B cell (primary cell): ENCODE measurements around the gene XYLB. TPM values are rescaled to one million over a fixed set of nuclear protein-coding genes. Genes with fewer than 3 reads are reported as not detected.

Experiments
- ATAC-seq: fragments of 200-7000 bp; cut with Tn5 transposase; one replicate; pipeline ENCODE4 v1.10.0; 2021; ENCODE audit warnings: low read depth, mild to moderate bottlenecking, moderate number of reproducible peaks, moderate library complexity
- CTCF ChIA-PET: fragments of 350-600 bp; sonication (Branson Sonifier 250); formaldehyde crosslinking; loops from one replicate; lab custom pipeline; 2021; ENCODE audit warnings: antibody characterized with exemption, inconsistent platforms; lab: Charles Lee
- POLR2A ChIA-PET: fragments of 350-600 bp; sonication (Branson Sonifier 250); formaldehyde crosslinking; loops from one replicate; lab custom pipeline; 2021; ENCODE audit warnings: antibody characterized with exemption; lab: Charles Lee
- DNase-seq: peaks from one replicate; pipeline ENCODE4 v3.0.0; 2013
- H2AFZ ChIP-seq: 2 replicates; pipeline ENCODE4 v1.6.1; 2012; ENCODE audit warnings: mild to moderate bottlenecking, low read depth, low read length; ENCODE audit not compliant: insufficient read depth, poor library complexity, severe bottlenecking
- H3K27ac ChIP-seq, 2 donors: 1 replicate in 1 of 2; 2 replicates in 1 of 2; pipeline ENCODE4 v1.5.1; 2012 to 2013; ENCODE audit warnings: low read length in 2 of 2, mild to moderate bottlenecking in 2 of 2, moderate library complexity in 1 of 2
- H3K27me3 ChIP-seq, 4 experiments: fragments of 200-600 bp in 1 of 4; sonication (generic) in 1 of 4; replicated peaks in 1 of 4; 1 replicate in 2 of 4; 2 replicates in 2 of 4; pipeline versions ENCODE4 v1.6.1 to v1.7.0; 2013 to 2016; ENCODE audit warnings: low read length in 3 of 4, mild to moderate bottlenecking in 2 of 4, mixed read lengths in 1 of 4, moderate library complexity in 1 of 4; ENCODE audit not compliant: insufficient read depth in 4 of 4, control insufficient read depth in 3 of 4; ENCODE audit errors: control extremely low read depth in 1 of 4
- H3K36me3 ChIP-seq, 2 experiments: replicated peaks in 1 of 2; 1 replicate in 1 of 2; 2 replicates in 1 of 2; pipeline versions ENCODE4 v1.6.1 to v1.7.1; 2013; ENCODE audit warnings: low read length in 1 of 2; ENCODE audit not compliant: insufficient read depth in 2 of 2, control insufficient read depth in 1 of 2; ENCODE audit errors: control extremely low read depth in 1 of 2, extremely low read depth in 1 of 2
- H3K4me1 ChIP-seq, 2 donors: fragments of 200-600 bp in 1 of 2; sonication (generic) in 1 of 2; 1 replicate in 1 of 2; 2 replicates in 1 of 2; pipeline versions ENCODE4 v1.5.1 to v1.6.1; 2013 to 2017; ENCODE audit warnings: low read length in 2 of 2; ENCODE audit not compliant: control insufficient read depth in 2 of 2, insufficient read depth in 2 of 2
- H3K4me2 ChIP-seq: replicated peaks from 2 replicates; pipeline ENCODE3; 2012; ENCODE audit warnings: mild to moderate bottlenecking, low read depth, low read length; ENCODE audit not compliant: poor library complexity, severe bottlenecking
- H3K4me3 ChIP-seq, 5 experiments: fragments of 200-600 bp in 1 of 5; sonication (generic) in 1 of 5; 1 replicate in 3 of 5; 2 replicates in 2 of 5; pipeline versions ENCODE4 v1.5.1 to v1.7.0; 2011 to 2016; ENCODE audit warnings: low read length in 4 of 5, mild to moderate bottlenecking in 4 of 5, low read depth in 2 of 5, control low read depth in 1 of 5, moderate library complexity in 1 of 5; ENCODE audit not compliant: insufficient read depth in 1 of 5; ENCODE audit errors: control extremely low read depth in 1 of 5, extremely low read depth in 1 of 5
- H3K79me2 ChIP-seq: fragments of 200-600 bp; sonication (generic); one replicate; pipeline ENCODE4 v1.6.0; 2016; ENCODE audit warnings: low read length; ENCODE audit not compliant: control insufficient read depth, insufficient read depth
- H3K9ac ChIP-seq: fragments of 200-600 bp; sonication (generic); 2 replicates; pipeline ENCODE4 v1.6.1; 2017; ENCODE audit warnings: mild to moderate bottlenecking, low read length, moderate library complexity
- H3K9me3 ChIP-seq, 3 donors: one replicate each; pipeline versions ENCODE4 v1.6.1 to v1.7.1; 2013; ENCODE audit warnings: low read length in 2 of 3; ENCODE audit not compliant: control insufficient read depth in 2 of 3, insufficient read depth in 1 of 3; ENCODE audit errors: control extremely low read depth in 1 of 3
- H4K20me1 ChIP-seq: 2 replicates; pipeline ENCODE4 v1.6.0; 2012; ENCODE audit warnings: mild to moderate bottlenecking, low read length; ENCODE audit not compliant: insufficient read depth, control insufficient read depth, poor library complexity, severe bottlenecking
- H3K27ac Mint-ChIP-seq: one replicate; pipeline ENCODE4 v1.8.0; 2021; ENCODE audit warnings: mixed read lengths
- H3K27me3 Mint-ChIP-seq: one replicate; pipeline ENCODE4 v1.8.0; 2021; ENCODE audit warnings: mixed read lengths
- H3K4me1 Mint-ChIP-seq: one replicate; pipeline ENCODE4 v1.8.0; 2021; ENCODE audit warnings: mixed read lengths
- H3K4me3 Mint-ChIP-seq: one replicate; pipeline ENCODE4 v1.8.0; 2021; ENCODE audit warnings: mixed read lengths
- H3K9me3 Mint-ChIP-seq: one replicate; pipeline ENCODE4 v1.8.0; 2022; ENCODE audit warnings: mixed read lengths; ENCODE audit not compliant: insufficient read depth
- EZH2 ChIP-seq: IDR thresholded peaks from 2 replicates; pipeline ENCODE4 v1.6.1; 2012; ENCODE audit warnings: borderline replicate concordance, low read depth, mild to moderate bottlenecking, moderate library complexity, low read length; ENCODE audit not compliant: insufficient read depth, poor library complexity, severe bottlenecking
- WGBS: methylation state at CpG from one replicate; pipeline ENCODE4 v1.1.5; 2013; ENCODE audit warnings: missing lambda C conversion rate; ENCODE audit not compliant: insufficient coverage; 5-methylcytosine and 5-hydroxymethylcytosine counted together
- intact Hi-C: fragments of 100-400 bp; cut with micrococcal nuclease; formaldehyde crosslinking; loops from one replicate; pipeline ENCODE4 v1.10.0; 2022
- polyA plus RNA-seq: library from polyadenylated mRNA; depleted of rRNA; stranded (reverse); fragments of >200 nt; gene quantifications from 2 replicates; pipeline ENCODE4 v1.2.3, GENCODE V29; 2012
- total RNA-seq, 2 donors: library from RNA; stranded (reverse); fragments of 120-200 nt in 1 of 2; gene quantifications; 1 replicate in 1 of 2; 2 replicates in 1 of 2; pipeline versions ENCODE4 v1.2.3 to v1.2.4, GENCODE V29; 2013 to 2022
- TF ChIP-seq, protein P1 (sequence below): fragments of 200-600 bp; IDR thresholded peaks from one replicate; pipeline ENCODE4 v1.8.0; 2022; ENCODE audit warnings: antibody characterized with exemption, mild to moderate bottlenecking

Gene XYLB
- total and polyA plus RNA-seq, 2 donors (not counting 1 experiment from before 2014, with no cell fraction given), result 0.19 to 0.71 TPM

DNA sequence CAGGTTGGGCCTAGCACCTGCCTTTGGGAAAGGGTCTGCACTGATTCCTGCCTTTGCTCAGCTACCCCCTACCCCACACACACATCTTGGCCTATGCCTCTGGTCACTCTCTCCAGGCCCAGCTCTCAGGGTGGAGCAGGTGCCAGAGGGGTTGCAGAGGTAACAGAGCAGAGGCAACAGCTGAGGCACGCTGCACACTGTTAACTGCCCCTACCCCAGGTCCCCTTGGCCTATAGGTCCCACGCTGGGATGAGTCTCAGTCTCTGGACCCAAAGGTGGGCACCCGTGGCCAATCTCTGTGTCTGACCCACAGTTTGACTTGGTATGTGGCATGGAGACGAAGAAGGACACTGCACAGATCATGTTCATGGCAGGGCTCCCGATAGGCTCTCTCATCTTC, 39.6 kb upstream of the XYLB start:
- H4K20me1 ChIP-seq, result no peaks in the 10 kb centered on the region

GRCh38 chr3:38307599-38307998, 39.0 kb upstream of the XYLB start:
- Mint-ChIP-seq H3K4me1 (no peaks in the 10 kb centered on the region), H3K27me3 (peaks cover 24% of the 10 kb centered on the region), H3K9me3 (peaks cover 5% of the 10 kb centered on the region), H3K4me3 (no peak overlapping the region), H3K27ac (no peak overlapping the region)
- Histone ChIP-seq H3K4me3 (no peak overlapping the region), H3K36me3 (no peaks in the 10 kb centered on the region), H2AFZ (no peak overlapping the region), H3K79me2 (no peaks in the 10 kb centered on the region), H4K20me1 (no peaks in the 10 kb centered on the region), H3K27me3 (no peaks in the 10 kb centered on the region), H3K27ac (no peak overlapping the region), H3K9ac (no peak overlapping the region), H3K9me3 (peaks cover 0 to 12% (median 0%) of the 10 kb centered on the region in 3 donors), H3K4me2 (no peak overlapping the region), H3K4me1 (no peaks in the 10 kb centered on the region)
- TF ChIP-seq EZH2, result no peak
- TF ChIP-seq, protein P1, sequence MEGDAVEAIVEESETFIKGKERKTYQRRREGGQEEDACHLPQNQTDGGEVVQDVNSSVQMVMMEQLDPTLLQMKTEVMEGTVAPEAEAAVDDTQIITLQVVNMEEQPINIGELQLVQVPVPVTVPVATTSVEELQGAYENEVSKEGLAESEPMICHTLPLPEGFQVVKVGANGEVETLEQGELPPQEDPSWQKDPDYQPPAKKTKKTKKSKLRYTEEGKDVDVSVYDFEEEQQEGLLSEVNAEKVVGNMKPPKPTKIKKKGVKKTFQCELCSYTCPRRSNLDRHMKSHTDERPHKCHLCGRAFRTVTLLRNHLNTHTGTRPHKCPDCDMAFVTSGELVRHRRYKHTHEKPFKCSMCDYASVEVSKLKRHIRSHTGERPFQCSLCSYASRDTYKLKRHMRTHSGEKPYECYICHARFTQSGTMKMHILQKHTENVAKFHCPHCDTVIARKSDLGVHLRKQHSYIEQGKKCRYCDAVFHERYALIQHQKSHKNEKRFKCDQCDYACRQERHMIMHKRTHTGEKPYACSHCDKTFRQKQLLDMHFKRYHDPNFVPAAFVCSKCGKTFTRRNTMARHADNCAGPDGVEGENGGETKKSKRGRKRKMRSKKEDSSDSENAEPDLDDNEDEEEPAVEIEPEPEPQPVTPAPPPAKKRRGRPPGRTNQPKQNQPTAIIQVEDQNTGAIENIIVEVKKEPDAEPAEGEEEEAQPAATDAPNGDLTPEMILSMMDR, result no peak
- 89% methylated on average over 10 of the region's 12 CpGs for WGBS
- CTCF ChIA-PET, result no interaction called here
- intact Hi-C loops, result no loop called here
- ATAC-seq, result no peak
- POLR2A ChIA-PET, result no interaction called here
- no peak for DNase-seq

More for the DNA sequence above, 39.6 kb upstream of the XYLB start:
- Histone ChIP-seq H3K4me3 (no peak overlapping the region), H3K36me3 (no peaks in the 10 kb centered on the region), H2AFZ (no peak overlapping the region), H3K79me2 (no peaks in the 10 kb centered on the region), H3K9ac (no peak overlapping the region), H3K4me1 (no peaks in the 10 kb centered on the region), H3K27me3 (no peaks in the 10 kb centered on the region), H3K4me2 (no peak overlapping the region), H3K9me3 (peaks cover 0 to 12% (median 0%) of the 10 kb centered on the region in 3 donors), H3K27ac (no peak overlapping the region)
- ATAC-seq (no peak), DNase-seq (no peak)
- WGBS, result 94% methylated on average over 4 of the region's 5 CpGs
- peaks cover 5% of the 10 kb centered on the region for H3K9me3 Mint-ChIP-seq
- CTCF ChIA-PET, result no interaction called here
- no peak overlapping the region for H3K27ac Mint-ChIP-seq
- H3K27me3 Mint-ChIP-seq, result peaks cover 18% of the 10 kb centered on the region
- POLR2A ChIA-PET, result no interaction called here
- H3K4me3 Mint-ChIP-seq, result no peak overlapping the region
- intact Hi-C loops, result no loop called here
- H3K4me1 Mint-ChIP-seq, result no peaks in the 10 kb centered on the region
- TF ChIP-seq, protein P1, result no peak
- TF ChIP-seq EZH2, result no peak
